ENCODE measurements around the gene FAM124A. TPM values are rescaled to one million over a fixed set of nuclear protein-coding genes. Genes with fewer than 3 reads are reported as not detected.
"Not testable (repeated sequence)": the region's sequence is repeated elsewhere in the genome, so short reads cannot be mapped to it uniquely, and the experiment has no call there.

Gene FAM124A
- total RNA-seq, 2 donors from 2014 or later = 0.29 TPM; not detected in 1

- Mint-ChIP-seq H3K36me3 (ENCODE audit: low read depth) (no peaks in the 10 kb centered on the region), H3K4me1 (no peaks in the 10 kb centered on the region), H3K4me3 (no peak overlapping the region), H3K27me3 (peaks cover 20% of the 10 kb centered on the region), H3K27ac (no peak overlapping the region)
- ATAC-seq (no peak), DNase-seq (no peak)
- H3K9me3 ChIP-seq (ENCODE audit: control insufficient read depth, low read length, poor library complexity, severe bottlenecking) = no peaks in the 10 kb centered on the region
Observed at GRCh38 chr13:51270623-51271415, 48.6 kb downstream of the FAM124A start.

- no peak for ATAC-seq
- H3K27me3 Mint-ChIP-seq = peaks cover 20% of the 10 kb centered on the region
- H3K4me1 Mint-ChIP-seq = no peaks in the 10 kb centered on the region
- H3K4me3 Mint-ChIP-seq = no peak overlapping the region
- no peak overlapping the region for H3K27ac Mint-ChIP-seq
- no peaks in the 10 kb centered on the region for H3K9me3 ChIP-seq (ENCODE audit: control insufficient read depth, low read length, poor library complexity, severe bottlenecking)
- H3K36me3 Mint-ChIP-seq (ENCODE audit: low read depth) = no peaks in the 10 kb centered on the region
- DNase-seq = no peak
Observed at GRCh38 chr13:51271528-51272085, 49.4 kb downstream of the FAM124A start.

GRCh38 chr13:51275101-51275500 is 52.9 kb downstream of the FAM124A start:
- Mint-ChIP-seq H3K36me3 (ENCODE audit: low read depth) (no peaks in the 10 kb centered on the region), H3K4me1 (no peaks in the 10 kb centered on the region), H3K4me3 (no peak overlapping the region), H3K27ac (no peak overlapping the region), H3K27me3 (peaks cover 26% of the 10 kb centered on the region)
- no peaks in the 10 kb centered on the region for H3K9me3 ChIP-seq (ENCODE audit: control insufficient read depth, low read length, poor library complexity, severe bottlenecking)
- ATAC-seq (no peak), DNase-seq (no peak)

GRCh38 chr13:51276636-51277035 is 54.4 kb downstream of the FAM124A start:
- peaks cover 3% of the 10 kb centered on the region for H3K4me1 Mint-ChIP-seq
- DNase-seq (no peak), ATAC-seq (no peak)
- peaks cover 3% of the 10 kb centered on the region for H3K36me3 Mint-ChIP-seq (ENCODE audit: low read depth)
- H3K27me3 Mint-ChIP-seq = peaks cover 21% of the 10 kb centered on the region
- H3K4me3 Mint-ChIP-seq = no peak overlapping the region
- H3K9me3 ChIP-seq (ENCODE audit: control insufficient read depth, low read length, poor library complexity, severe bottlenecking) = no peaks in the 10 kb centered on the region
- H3K27ac Mint-ChIP-seq = no peak overlapping the region

- Mint-ChIP-seq H3K36me3 (ENCODE audit: low read depth) (peaks cover 3% of the 10 kb centered on the region), H3K27me3 (peaks cover 20% of the 10 kb centered on the region), H3K4me1 (peaks cover 3% of the 10 kb centered on the region), H3K27ac (no peak overlapping the region), H3K4me3 (no peak overlapping the region)
- H3K9me3 ChIP-seq (ENCODE audit: control insufficient read depth, low read length, poor library complexity, severe bottlenecking) = no peaks in the 10 kb centered on the region
- no peak for ATAC-seq
- DNase-seq = no peak
Observed at GRCh38 chr13:51277928-51278327, 55.7 kb downstream of the FAM124A start.

- DNase-seq = no peak
- Mint-ChIP-seq H3K36me3 (ENCODE audit: low read depth) (peaks cover 3% of the 10 kb centered on the region), H3K27me3 (peaks cover 20% of the 10 kb centered on the region), H3K4me3 (no peak overlapping the region), H3K27ac (no peak overlapping the region), H3K4me1 (peaks cover 3% of the 10 kb centered on the region)
- no peaks in the 10 kb centered on the region for H3K9me3 ChIP-seq (ENCODE audit: control insufficient read depth, low read length, poor library complexity, severe bottlenecking)
- no peak for ATAC-seq
Observed at GRCh38 chr13:51278426-51279130, 56.4 kb downstream of the FAM124A start.

- Mint-ChIP-seq H3K4me1 (peaks cover 5% of the 10 kb centered on the region), H3K27me3 (peaks cover 14% of the 10 kb centered on the region)
Observed at GRCh38 chr13:51280379-51280940, 58.3 kb downstream of the FAM124A start.

GRCh38 chr13:51282322-51282721 is 60.1 kb downstream of the FAM124A start:
- ATAC-seq (no peak), DNase-seq (no peak)
- peaks cover 3% of the 10 kb centered on the region for H3K36me3 Mint-ChIP-seq (ENCODE audit: low read depth)
- peaks cover 14% of the 10 kb centered on the region for H3K27me3 Mint-ChIP-seq
- no peaks in the 10 kb centered on the region for H3K9me3 ChIP-seq (ENCODE audit: control insufficient read depth, low read length, poor library complexity, severe bottlenecking)
- H3K4me1 Mint-ChIP-seq = peaks cover 5% of the 10 kb centered on the region
- peak overlapping the region; percentile 47 for H3K27ac Mint-ChIP-seq
- H3K4me3 Mint-ChIP-seq = no peak overlapping the region

More at GRCh38 chr13:51280379-51280940, 58.3 kb downstream of the FAM124A start:
- Mint-ChIP-seq H3K4me3 (no peak overlapping the region), H3K36me3 (ENCODE audit: low read depth) (peaks cover 3% of the 10 kb centered on the region), H3K27ac (no peak overlapping the region)
- H3K9me3 ChIP-seq (ENCODE audit: control insufficient read depth, low read length, poor library complexity, severe bottlenecking) = no peaks in the 10 kb centered on the region
- ATAC-seq (no peak), DNase-seq (no peak)

GRCh38 chr13:51282923-51283322 is 60.7 kb downstream of the FAM124A start:
- DNase-seq; H3K27ac Mint-ChIP-seq; H3K36me3 Mint-ChIP-seq (ENCODE audit: low read depth); H3K9me3 ChIP-seq (ENCODE audit: control insufficient read depth, low read length, poor library complexity, severe bottlenecking); H3K4me3 Mint-ChIP-seq; H3K4me1 Mint-ChIP-seq; ATAC-seq: not testable (repeated sequence)
- H3K27me3 Mint-ChIP-seq = peaks cover 14% of the 10 kb centered on the region

- Mint-ChIP-seq H3K36me3 (ENCODE audit: low read depth) (peaks cover 3% of the 10 kb centered on the region), H3K27me3 (peaks cover 14% of the 10 kb centered on the region), H3K4me1 (peaks cover 5% of the 10 kb centered on the region), H3K27ac (no peak overlapping the region), H3K4me3 (no peak overlapping the region)
- H3K9me3 ChIP-seq (ENCODE audit: control insufficient read depth, low read length, poor library complexity, severe bottlenecking) = no peaks in the 10 kb centered on the region
- ATAC-seq (no peak), DNase-seq (no peak)
Observed at GRCh38 chr13:51283371-51283770, 61.2 kb downstream of the FAM124A start.

- no peaks in the 10 kb centered on the region for H3K9me3 ChIP-seq (ENCODE audit: control insufficient read depth, low read length, poor library complexity, severe bottlenecking)
- ATAC-seq (no peak), DNase-seq (no peak)
- peaks cover 12% of the 10 kb centered on the region for H3K27me3 Mint-ChIP-seq
- H3K36me3 Mint-ChIP-seq (ENCODE audit: low read depth) = peaks cover 3% of the 10 kb centered on the region
- no peak overlapping the region for H3K4me3 Mint-ChIP-seq
- peaks cover 5% of the 10 kb centered on the region for H3K4me1 Mint-ChIP-seq
- H3K27ac Mint-ChIP-seq = no peak overlapping the region
Observed at GRCh38 chr13:51284339-51284738, 62.1 kb downstream of the FAM124A start.

- Mint-ChIP-seq H3K4me3 (no peak overlapping the region), H3K36me3 (ENCODE audit: low read depth) (no peaks in the 10 kb centered on the region), H3K4me1 (peaks cover 4% of the 10 kb centered on the region), H3K27ac (no peak overlapping the region), H3K27me3 (no peaks in the 10 kb centered on the region)
- H3K9me3 ChIP-seq (ENCODE audit: control insufficient read depth, low read length, poor library complexity, severe bottlenecking) = no peaks in the 10 kb centered on the region
- peak; percentile 74 for ATAC-seq
- DNase-seq = peak; percentile 28 to 56 (median 34)
Observed at GRCh38 chr13:51286135-51287002, 64.2 kb downstream of the FAM124A start.

Measured in T-helper 17 cell (primary cell).